Activated gamma-delta T cell treated with anti-CD3 and anti-CD28 coated beads, Interleukin-2, amount 50 U/mL, for 16 hours (primary cell): ENCODE results near the gene MIDN.
"Not testable (repeated sequence)": the region's sequence is repeated elsewhere in the genome, so short reads cannot be mapped to it uniquely, and the experiment has no call there.

Source experiments
- DNase-seq: peaks from one replicate; pipeline ENCODE4 v3.0.0-alpha.2; 2020; ENCODE audit warnings: low read depth

The MIDN gene

DNA sequence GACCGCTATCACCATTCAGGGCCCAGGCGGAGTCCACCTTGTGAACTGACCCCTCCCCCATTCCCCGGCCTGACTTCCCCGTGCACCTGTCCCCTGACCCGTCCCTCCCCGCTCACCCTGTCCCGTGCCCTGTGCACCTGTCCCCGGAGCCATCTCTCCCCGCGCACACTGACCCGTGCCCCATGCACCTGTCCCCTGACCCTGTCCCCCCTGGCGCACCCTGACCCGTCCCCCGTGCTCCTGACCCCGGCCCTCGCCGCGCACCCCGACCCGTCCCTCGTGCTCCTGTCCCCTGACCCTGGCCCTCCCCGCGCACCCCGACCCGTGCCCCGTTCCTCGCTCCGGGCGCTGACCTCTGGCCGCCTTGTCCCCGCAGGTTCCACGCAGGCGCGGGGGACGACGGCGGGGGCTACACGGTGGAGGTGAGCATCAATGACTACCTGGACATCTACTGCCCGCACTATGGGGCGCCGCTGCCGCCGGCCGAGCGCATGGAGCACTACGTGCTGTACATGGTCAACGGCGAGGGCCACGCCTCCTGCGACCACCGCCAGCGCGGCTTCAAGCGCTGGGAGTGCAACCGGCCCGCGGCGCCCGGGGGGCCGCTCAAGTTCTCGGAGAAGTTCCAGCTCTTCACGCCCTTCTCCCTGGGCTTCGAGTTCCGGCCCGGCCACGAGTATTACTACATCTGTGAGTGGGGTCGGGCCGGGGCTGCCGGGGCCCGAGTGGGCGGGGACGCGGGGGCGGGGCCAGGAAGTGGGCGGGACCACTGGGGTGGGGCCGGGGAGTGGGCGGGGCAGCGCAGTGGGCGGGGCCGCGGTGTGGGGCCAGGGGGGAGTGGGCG lies 47.0 kb downstream of the MIDN start:
- DNase-seq = peak; percentile 36

DNA sequence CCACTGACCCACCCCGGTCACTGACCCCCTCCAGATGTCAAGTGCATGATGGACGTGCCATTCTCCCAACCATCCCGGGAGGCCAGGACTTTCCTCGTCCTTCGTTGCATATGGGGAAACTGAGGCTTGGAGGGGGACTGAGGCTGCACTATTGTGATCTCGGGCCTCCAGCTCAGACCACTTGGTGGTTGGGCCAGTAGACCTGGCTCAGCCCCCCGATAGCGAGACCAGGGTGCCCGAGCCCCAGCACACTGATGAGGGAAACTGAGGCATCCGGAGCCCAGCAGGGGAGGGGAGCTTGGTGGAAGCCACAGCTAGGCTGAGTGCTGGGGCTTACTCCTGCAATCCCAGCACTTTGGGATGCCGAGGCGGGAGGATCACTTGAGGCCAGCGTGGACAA lies 47.7 kb downstream of the MIDN start:
- no peak for DNase-seq

DNA sequence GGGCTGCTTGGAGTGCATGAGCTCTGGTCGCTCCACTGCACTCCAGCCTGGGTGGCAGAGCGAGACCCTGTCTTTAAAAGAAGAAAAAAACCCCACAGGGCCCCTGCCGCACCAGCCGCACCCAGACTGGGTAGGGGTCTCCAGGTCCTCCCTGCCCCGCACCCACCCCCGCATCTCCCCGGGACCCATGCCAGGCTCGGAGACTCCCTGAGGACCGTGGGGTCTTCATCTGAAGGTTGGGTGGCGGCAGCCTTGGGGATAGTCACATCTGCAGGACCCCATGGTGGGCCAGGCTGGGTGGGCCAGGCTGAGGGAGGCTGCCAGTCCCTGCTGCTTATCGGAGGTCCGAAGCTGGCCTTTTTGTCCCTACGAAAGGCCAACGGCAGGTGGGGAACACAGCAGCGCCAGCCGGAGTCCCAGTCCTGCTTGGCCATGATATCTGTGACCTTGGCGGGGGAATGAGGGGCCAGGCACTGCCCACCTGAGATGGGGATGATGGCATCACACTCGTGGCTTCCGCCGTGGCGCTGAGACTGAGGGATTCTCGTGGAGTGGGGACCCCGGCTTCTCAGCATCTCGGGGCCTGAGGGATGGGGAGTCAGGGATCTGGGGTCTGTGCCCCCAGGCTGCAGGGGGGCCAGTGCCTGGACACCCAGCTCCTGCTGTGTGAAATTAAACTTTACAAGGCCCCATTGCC lies 48.3 kb downstream of the MIDN start:
- no peak for DNase-seq

DNA sequence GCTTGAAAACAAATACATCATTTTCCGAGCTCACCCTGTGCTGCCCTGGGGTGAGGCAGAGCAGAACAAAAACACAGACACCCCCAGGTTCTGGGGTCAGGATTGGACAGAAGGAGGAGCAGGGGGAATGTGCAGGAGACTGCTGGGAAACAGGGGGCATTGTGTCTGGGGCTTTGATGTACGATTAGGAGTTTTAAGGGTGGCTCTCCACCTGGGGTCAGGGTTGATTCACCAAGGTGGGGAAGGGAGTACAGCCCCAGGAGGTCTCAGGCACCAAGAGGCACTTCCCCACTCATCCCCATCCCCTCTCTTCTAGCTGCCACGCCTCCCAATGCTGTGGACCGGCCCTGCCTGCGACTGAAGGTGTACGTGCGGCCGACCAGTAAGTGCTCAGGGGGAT lies 49.9 kb downstream of the MIDN start:
- no peak for DNase-seq

DNA sequence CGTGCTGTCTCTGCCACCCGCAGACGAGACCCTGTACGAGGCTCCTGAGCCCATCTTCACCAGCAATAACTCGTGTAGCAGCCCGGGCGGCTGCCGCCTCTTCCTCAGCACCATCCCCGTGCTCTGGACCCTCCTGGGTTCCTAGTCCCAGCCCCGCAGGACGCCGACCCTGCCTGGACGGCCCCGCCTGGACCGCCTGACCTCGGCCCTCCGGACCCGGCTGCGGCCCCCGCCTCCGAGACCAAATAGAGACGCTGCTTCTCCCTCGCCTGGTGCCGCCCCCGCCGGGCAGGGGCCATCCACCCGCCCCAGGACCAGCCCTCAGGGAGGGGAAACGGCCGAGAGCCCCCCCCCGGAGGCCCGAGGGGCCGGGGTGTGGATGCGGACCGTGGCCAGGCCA lies 51.4 kb downstream of the MIDN start:
- no peak for DNase-seq

DNA sequence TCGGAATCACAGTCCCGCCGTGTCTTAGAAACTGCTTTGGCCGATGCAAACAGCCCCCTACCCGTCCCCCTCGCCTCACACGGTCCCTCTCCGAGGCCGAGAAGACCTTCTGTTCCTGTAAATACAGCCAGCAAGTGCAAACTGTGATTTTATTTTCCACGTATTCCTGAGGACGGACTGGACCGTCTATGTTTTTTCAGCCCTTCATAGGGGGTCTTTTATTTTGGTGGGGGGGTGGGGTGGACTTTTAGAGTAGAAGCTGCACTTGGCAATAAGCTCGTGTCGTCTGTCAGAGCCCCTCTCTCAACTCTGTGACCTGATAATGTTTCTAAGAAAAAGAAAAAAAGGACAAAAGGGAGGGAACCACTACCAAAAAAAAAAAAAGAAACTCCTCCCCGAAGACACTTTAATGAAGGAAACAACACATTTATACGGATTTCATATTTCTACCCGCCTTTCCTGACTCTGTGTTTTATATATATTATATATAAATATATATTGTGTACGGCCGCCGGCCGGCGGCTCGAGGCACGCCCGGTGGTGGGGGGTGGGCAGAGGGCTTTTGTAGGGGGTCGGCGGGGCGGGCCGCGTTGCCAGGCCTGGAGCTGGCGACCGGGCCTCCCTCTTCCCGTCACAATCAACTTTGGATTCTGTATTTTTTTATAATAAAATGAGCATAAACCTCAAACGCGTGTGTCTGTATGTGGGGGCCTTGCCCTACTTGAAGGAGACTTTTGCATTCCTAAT lies 52.5 kb downstream of the MIDN start:
- DNase-seq = no peak

DNA sequence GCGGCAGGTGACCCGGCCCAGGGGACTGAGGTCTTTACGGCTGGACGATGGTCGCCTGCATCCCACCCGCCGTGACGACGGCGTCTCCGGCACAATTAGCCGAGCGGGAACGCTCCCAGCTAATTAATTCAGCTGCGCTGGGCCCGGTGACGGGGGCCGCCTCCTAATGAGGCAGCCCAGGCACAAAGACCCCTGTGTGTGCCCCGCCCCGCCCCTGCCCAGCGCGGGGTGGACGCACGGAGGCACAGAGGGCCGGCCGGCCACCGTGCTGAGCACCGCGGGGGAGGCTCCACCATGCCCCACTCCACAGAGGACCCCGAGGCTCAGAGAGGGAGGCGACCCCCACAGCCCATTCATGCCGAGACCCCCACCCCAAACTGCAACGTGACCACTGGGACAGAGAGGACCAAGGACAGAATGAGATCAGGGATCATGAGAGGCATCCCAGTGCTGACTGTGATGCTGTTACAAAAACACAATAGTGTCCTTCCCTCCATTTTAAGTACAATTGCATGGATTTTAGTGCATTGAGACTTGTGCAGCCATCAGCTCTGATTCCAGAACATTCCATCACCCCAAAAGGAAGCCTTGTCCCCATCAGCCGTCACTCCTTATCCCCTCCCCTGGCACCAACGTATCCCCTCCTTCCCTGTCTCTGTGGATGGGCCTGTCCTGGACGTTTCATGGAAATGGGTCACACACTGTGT lies 54.3 kb downstream of the MIDN start:
- DNase-seq = no peak

DNA sequence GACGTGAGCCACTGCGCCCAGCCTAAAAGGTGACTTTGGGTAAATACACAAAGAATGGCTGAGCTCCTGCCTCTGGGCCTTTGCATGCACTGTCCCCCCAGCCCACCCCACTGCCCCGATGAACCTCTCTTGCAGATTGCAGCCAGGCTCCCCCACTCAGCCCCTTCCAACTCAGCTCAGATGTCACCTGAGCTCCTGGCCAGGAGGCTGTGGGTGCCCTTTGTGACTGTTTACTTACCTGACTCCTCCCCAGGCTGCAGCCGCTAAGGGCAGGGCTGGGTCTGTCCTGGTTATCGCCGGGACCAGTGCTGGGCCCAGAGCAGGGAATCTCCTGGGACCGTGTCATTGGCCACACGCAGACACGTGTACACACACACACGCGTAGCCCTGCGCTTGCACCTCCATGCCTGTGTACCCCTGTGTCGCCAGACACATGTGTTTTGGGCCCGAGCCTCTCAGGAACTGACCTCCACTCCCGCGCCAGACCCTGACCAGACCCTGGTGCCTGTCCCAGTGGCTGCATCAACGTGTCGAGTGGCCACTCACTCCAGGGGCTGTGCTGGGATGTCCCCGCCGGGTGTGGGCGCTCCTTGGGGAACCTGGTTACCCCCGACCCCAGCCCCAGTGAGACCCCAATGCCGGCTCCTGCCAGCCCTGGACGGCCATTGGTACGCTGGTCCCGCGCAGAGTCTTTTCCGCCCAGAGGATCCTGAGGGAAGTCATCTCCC lies 56.0 kb downstream of the MIDN start:
- DNase-seq = no peak

DNA sequence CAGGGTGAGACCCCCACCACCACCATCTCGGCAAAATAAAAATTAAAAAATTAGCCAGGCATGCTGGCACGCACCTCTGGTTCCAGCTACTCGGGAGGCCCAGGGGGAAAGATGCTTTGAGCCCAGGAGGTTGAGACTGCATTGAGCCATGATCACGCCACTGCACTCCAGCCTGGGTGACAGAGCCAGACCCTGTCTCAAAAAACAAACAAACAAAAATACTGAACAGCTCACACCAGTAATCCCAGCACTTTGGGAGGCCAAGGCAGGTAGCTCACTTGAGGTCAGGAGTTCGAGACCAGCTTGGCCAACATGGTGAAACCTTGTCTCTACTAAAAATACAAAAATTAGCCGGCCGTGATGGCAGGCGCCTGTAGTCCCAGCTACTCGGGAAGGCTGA lies 57.0 kb downstream of the MIDN start:
- DNase-seq = not testable (repeated sequence)

DNA sequence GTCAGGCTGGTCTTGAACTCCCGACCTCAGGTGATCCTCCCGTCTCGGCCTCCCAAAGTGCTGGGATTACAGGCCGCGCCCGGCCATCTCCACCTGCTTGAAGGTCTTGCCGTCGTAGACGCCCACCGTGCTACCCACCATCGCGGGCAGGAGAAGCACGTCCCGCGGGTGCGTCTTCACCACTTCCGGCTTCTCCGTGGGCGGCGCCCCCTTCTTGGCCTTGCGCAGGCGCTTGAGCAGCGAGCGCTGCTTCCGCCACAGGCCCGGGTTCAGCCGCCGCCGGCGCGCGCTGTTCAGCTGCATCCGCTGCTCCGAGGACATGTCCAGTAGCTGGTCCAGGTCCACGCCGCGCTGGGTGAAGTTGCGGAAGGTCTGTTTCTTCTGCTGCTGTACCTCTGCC lies 58.9 kb downstream of the MIDN start:
- no peak for DNase-seq

DNA sequence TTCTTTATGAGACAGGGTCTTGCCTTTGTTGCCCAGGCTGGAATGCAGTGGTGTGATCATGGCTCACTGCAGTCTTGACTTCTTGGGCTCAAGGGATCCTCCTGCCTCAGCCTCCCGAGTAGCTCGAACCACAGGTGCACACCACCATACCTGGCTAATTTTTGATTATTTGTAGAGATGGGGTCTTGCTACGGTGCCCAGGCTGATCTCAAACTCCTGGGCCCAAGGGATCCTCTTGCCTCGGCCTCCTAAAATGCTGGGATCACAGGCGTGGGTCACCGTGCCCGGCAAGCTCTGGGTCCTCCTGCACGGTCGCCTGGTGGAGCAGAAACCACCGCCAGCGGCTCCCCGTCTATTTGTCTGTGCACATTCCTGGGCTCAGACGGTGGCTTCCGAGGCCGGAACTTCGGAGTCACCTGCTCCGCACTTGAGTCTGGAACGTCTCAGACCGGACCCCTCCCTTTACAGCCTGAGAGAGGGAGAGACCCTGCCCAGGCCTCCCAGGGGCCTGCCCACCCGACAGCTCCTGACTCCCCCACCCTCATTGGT lies 59.4 kb downstream of the MIDN start:
- DNase-seq = no peak

DNA sequence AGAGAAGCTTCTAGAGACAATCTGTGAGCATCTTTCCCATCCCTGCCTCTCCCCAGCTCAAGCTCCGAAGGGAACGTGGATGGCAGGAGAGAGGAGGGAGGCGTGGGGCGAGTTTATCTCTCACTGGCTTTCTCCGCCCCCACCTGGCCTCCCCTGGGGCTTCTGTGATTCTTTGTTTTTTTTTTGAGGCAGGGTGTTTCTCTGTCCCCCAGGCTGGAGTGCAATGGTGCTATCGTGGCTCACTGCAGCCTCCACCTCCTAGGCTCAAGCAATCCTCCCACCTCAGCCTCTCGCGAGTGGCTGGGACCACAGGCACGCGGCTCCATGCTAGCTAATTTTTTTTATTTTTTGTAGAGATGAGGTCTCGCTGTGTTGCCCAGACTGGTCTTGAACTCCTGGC lies 60.3 kb downstream of the MIDN start:
- no peak for DNase-seq
